Effector CD8-positive, alpha-beta T cell (primary cell): ENCODE measurements around the gene DSCAM.

Source experiments
- DNase-seq: peaks from one replicate; lab custom pipeline; 2025; lab: John Stamatoyannopoulos, UW

The DSCAM gene

DNA sequence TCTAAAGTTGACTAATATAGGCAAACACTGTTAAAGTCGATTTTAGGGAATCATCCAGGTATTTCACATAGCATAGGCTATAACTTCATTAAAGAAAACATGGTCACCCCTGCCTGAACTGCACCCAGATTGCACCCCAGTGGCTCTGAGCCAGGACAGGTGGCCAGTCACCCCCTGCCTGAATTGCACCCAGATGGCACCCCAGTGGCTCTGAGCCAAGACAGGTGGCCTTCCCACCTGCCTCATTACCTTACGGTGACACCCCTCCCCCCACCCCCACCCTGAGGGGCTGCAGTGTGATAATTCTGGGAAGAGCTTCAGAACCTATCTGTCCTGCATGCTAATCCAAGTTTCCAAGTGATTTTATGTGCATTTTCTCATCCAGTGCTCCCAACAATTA, 78.9 kb downstream of the DSCAM start:
- DNase-seq, result no peak

DNA sequence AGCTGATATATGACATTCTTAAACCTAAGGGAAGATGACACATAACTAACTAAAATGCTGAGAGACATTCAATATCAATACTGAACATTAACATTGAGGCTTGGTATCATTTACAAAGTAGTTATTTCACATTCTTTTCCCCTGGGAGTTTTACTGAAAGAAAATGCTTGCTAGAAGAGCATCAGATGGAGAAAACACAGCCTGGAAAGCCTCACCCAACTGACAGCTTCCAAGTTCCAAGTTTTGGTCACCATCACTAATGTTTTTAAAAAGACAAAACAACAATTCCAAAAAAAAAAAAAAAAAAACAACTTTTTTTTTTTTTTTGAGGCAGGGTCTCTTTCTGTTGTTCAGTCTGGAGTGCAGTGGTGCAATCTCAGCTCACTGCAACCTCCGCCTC, 80.6 kb downstream of the DSCAM start:
- no peak for DNase-seq

DNA sequence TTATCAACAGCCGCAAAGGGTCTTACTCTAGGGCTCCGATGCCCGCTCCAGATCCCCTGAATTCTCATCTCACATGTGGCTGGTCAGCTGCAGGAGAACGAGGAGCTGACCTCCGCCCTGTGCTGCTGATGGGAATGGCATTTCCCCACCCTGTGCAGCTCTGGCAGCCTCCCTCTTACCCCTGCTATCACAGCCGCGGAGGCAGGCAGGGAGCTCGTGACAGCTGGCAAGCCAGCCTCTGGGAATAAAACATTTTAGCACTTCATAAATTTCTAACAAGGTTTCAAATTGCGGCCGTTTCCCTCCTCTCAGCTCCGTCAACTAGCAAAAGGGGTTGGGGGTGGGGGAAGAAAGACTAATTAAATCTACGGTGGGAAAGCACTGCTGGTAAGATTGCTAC, 81.1 kb downstream of the DSCAM start:
- DNase-seq, result no peak

DNA sequence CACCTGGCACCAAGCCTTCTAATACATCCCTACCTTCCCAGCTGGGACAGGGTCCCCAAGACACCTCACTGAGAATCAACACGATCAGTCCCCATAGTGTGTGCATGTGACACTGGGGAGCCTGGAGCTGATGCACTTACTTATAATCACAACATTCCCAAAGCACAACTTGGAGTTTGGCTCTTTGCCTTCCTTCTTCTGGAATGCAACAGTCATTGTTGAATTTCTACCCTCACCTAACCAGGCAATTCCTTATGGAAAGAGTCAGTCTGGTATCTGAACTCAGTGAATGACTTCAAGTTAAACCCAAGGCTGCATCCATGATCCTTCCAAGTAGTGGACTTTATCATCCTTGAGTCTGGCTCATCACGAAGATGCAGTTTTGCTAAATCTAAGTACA, 86.1 kb downstream of the DSCAM start:
- no peak for DNase-seq

DNA sequence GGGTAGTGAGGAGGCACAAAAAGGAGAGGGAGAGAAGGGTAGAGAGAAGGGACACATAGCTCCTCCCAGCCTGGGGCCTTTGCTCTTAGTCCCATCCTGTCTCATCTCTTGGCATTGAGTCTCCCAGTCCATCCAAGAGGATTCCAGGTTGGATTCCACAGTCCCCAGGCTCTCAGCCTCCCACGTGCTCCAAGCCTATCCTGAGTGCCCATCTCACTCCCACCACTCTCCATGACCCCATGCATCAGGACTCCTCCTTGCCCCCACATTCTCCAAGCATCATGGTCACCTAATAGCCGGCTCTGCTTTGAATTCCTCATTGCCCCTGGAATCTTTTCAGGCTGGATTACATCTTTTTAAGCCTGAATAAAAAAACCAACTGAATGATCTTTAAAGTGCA, 87.9 kb downstream of the DSCAM start:
- no peak for DNase-seq

DNA sequence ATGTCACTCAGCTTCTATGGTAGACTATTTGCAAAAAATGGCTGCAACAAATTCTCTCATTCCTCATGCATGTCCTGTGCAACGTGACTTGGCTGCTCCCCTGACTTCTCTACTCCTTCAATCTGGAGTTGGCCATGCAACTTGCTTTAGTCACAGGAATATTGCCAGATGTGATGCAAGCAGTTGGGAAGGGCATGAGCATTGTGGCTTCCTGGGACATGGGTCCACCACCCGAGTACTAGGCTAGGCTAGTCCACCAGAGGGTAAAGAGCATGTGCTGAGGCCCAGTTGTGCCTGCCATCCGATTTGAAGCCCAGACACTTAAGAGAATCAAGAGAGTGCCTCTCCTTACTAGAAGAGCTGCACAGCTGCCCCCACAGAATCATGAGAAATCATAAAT, 89.6 kb downstream of the DSCAM start:
- DNase-seq, result no peak

DNA sequence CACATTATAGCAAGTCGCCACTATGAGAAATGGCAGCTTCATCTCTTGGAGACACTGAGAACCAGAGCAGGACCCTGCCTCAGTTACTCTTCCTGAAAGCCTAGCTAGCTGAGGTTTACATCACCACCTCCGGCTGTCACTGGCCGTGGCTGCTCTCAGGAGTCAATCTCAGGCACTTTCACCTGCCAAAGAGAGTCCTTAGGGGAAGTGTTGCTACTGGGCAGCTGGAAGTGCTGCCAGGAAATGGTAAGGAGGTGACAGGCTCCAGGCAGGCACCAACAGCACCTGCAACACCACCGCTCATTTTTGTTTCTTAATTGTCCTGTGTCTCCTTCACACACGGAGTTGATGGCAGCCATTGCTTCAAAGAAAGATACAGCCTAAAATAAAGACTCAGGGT, 92.5 kb downstream of the DSCAM start:
- DNase-seq, result no peak

DNA sequence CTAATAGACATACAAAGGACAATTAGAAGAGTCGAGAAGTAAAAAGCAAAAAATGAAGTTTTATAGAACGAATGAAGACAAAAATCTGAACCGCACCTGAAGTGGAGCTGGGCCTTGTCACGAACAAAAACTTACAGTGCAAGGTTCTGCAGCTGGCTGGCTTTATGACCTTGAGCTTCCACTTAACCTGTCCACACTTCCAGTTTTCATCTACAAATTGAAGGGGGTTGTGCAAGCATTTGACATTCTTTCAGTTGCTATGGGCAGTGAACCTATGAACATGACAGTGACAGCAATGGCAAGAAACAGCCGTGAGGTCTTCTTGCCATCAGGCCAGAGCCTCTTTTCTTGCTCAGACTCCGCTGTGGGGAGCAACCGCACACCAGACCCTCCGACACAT, 93.2 kb downstream of the DSCAM start:
- no peak for DNase-seq

DNA sequence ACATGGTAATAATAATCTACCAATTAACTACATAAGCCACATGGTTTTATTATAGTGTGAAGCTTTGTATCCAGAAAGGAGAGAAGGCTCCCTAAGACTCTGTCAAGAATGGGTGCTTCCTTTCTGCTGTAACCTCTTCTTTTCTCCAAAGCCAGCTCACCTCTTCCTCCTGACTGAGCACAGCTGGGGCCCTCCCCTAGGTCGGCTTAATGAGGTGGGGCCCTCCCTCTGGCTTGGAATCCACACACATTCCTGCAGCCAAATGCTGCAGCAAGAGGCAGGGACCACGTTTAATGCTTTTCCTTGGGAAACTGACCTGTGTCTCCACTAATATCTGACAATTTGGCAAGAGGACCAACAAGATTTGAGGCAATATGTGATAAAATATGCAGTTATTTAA, 94.8 kb downstream of the DSCAM start:
- DNase-seq, result no peak

DNA sequence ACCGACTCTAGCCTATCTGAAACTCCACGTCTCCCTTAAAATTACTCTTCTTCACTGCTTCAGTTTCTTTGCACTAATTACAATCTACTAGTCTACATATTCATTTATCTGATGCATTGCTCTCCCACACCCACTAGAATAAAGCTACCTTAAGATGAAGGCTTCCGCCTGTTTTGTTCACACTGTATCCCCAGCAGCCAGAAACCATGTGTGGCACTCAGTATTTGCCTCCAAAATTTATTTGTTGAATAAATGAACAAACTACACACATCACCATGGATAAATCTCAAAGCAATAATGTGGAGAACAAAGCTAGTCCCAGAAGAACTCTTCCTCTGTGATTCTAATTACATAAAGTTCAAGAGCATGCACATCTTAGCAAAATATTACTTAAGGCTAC, 95.7 kb downstream of the DSCAM start:
- no peak for DNase-seq

DNA sequence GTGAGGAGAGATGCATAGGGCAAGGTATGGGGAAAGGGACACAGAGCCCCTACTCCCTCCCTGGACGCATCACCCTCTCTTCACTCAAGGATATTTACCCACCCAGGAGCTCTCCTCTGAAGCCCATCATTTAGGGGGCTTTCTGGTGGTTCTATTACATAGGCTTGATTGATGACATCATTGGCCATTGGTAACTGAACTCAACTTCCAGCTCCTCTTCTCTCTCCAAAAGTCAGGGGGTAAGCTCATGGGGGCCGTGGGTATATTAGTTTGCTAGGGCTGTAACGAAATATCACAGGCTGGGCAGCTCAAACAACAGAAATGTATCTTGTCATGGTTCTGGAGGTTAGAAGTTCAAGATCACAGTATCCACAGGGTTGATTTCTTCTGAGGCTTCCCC, 110.8 kb downstream of the DSCAM start:
- no peak for DNase-seq

DNA sequence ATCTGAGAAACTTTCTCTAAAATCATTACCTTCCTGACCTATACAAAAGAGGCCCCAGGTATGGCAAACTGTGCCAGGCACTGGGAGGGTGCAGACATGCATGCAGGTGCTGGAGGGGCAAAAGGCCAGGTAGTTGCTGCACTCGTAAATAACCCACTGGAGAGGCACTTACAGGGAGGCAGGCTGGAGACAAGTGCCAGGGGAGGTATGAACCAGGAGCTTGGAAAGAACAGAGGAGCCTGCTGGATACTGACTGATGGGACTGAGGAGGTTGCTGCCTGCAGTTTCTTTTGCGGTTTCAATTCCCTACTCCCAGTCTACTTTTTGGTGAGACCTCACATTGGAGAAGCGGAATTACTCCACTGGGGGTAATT, 113.9 kb downstream of the DSCAM start:
- DNase-seq, result no peak

DNA sequence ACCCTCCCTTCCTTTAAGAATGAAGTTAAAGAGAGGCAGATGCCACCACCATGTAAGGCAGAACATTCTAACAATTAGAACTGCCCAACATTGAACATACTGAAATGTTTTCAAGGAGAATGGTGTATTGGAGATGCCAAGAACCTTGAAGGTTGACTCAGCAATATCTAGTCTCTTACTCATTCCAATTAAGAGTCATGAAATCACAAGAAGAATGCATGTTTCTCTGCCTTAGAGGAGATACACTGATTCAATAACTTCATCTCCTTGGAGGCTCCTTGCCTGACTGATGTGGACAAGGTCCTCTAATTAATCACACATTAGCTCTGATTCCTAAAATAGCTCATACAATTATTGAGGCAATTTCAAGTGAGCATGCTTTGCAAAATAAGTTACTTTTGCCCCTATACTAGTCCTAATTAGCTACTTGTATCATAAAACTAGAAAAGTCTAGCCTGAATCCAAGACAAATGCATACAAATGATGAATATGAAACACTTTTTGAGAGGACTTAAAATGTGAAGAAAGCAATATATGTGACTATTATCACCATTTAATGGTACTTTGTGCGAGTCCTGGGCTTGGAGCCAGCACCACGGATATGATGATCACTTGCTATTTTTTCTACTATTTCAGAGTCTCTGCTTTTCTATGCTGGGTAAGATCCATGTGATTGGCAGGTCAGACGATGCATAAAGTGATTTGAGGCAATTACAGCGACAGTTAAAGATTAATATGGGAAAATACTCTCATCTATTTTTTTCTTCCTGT, 114.5 kb downstream of the DSCAM start:
- DNase-seq, result no peak

DNA sequence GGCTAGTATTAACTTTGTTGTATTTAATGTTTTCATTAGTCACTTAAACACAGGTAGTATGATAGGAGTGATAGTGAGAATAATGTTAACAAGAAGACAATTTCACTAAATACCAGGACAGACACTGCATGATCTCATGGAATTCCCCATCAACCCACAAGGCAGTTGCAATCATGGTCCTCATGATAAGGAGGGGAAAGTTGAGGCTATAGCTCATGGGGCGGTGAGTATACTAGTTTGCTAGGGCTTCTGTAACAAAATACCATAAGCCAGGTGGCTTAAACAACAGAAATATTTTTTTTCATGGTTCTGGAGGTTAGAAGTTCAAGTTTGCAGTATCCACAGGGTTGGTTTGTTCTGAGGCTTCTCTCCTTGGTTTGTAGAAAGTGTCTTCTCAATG, 115.8 kb downstream of the DSCAM start:
- DNase-seq, result no peak

DNA sequence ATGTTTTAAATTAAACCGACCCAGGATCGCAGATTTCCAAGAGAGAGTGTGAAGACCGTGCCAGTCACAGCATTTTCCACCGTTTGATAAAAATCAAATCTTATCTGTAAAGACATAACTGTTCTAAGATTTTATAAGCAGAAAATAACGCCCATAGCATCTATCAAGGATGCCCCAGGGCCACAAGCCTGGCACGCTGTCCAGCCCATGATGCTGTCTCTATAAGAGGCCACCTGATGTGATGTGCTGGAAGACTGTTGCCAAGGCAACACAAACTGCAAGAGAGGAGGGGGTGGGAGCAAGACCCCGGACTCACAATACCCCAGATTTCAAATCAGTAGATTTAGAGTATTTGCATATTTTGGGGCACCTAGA, 116.5 kb downstream of the DSCAM start:
- DNase-seq, result no peak

DNA sequence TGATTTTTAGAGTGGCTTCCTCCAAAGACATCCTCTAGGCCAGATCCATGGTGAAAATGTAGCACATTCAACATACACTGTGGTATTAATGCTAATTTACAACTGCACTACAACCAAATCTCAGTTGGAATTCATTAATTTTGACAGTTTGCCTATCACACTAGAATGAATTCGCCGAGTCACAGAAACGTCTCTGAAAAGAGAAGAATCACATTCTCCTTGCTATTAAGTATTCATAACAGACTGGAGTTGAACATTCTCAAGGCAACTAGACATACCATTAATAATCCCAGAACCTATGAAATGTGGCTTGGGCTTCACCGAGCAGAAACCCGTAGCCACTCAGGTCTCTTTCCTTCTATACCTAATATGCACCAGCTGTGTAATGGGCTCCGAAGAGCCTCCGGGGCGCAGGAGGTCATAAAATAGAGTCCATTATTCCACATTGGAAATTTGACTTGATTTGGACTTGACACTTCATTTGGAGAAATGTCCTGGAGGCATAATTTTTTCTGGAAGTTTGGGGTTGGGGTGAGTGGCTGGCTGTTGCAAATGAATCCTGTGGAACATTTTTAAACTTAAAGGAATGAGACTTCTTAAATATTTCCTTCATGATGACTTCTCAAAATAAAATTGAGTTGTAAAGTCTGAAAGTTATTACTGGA, 117.1 kb downstream of the DSCAM start:
- DNase-seq, result no peak

DNA sequence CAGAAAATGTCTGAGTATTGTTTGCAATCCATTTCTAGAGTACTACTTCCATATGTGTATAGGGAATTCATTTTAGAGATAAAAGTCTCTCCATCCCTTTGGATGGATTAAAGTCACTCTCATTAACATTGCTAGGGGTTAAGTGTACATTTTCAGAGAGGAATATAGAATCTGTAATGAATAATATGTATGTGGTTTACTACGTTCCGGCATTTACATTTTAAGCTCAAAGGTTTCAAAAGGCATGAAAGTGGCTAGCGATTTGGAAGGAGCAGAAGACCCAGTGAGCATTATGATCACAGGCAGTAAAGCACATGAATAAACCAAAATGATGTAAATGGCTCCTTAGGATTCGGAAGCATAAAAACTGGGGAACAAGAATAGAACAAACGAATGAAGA, 123.0 kb downstream of the DSCAM start:
- no peak for DNase-seq

DNA sequence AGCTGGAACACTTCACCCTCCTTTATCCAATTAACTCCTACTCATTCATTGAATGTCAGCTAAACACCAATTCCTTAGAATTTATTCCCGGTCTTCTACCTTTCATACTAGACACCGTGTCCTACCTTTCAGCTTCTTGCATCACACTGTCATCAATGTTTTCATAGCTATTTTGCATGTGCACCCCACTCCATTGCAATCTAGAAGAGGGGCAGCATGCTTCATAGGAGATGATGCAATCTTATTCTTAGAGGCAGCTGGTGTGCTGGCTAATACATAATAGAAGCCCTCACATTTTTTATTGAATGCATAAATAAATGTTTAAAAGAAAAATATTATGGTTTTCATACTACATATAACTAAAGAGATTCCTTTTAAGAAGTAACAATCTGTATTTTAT, 123.6 kb downstream of the DSCAM start:
- no peak for DNase-seq

DNA sequence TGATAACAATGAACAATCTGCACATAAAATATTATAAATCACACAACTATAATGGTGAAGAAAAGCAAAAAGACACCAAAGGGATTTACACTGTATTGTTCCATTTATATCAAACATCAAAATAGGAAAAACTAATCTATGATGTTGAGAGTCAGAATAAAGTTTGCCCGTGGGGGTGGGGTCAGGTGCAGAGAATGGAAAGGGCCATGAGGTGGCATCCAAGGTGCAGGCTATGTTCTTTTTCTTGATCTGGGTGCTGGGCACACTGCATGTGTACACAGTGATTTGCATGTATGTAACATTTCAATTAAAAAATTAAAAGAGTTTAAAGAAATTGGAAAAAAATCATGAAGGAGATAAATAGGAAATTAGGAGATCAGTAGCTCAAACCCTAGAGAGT, 127.3 kb downstream of the DSCAM start:
- DNase-seq, result no peak

DNA sequence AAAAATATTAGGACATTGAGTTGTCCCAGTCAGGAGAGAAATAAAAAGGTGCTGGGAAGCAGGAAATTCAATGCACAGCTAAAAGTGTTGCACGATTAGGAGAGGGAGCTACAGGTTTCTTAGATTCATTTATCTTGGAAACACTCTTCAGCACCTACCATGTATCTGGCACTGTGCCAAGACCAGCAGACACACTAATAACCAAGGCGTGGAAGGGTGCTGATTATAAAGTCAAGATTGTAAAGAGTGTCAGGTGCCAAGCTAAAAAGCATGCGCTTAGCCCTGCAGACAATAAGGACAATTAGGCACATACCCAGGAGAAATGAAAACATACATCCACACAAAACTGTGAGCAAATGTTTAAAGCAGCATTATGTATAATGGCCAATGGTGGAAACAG, 129.9 kb downstream of the DSCAM start:
- DNase-seq, result no peak

DNA sequence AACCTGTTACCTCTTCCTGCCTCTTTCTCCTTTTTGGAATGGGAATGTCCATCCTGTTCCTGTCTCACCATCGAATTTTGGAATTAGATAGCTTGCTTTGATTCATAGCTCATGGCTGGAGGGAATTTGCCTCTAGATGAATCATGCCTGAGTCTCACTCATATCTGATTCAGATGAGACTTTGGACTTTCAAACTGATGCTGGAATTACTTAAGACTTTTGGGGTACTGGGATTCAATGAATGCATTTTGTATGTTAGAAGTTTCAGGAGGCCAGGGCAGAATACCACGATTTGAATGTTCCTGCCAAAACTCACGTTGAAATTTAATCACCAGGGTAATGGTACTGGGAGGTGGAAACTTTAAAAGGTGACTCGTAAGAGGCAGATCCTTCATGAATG, 132.4 kb downstream of the DSCAM start:
- no peak for DNase-seq

DNA sequence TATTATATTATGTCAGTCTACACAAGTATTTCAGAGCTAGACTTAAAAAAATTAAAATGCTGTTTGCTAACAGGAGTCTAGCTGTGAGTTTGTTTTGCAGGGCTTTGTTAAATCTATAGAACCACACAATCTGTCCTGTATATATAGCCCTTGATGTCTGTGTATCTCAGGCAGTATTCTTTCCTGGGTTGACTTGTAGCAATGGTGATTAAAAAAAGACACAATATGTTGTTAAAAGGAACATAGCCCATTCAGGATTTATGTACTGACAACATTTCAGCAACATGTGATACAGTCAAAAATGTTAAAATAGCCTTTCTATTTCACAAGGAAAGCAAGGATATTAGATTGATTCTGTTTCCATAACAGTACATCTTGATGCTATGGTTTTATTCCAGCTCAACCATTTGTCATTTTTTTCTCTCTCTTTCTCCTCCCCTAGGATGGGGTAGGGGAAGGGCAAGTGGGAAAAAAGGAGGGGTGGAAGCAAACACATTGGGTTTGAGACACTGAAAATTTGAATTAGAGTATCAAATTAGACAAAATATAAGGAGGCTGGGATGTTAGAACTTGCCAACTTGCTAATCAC, 139.2 kb downstream of the DSCAM start:
- DNase-seq, result no peak

DNA sequence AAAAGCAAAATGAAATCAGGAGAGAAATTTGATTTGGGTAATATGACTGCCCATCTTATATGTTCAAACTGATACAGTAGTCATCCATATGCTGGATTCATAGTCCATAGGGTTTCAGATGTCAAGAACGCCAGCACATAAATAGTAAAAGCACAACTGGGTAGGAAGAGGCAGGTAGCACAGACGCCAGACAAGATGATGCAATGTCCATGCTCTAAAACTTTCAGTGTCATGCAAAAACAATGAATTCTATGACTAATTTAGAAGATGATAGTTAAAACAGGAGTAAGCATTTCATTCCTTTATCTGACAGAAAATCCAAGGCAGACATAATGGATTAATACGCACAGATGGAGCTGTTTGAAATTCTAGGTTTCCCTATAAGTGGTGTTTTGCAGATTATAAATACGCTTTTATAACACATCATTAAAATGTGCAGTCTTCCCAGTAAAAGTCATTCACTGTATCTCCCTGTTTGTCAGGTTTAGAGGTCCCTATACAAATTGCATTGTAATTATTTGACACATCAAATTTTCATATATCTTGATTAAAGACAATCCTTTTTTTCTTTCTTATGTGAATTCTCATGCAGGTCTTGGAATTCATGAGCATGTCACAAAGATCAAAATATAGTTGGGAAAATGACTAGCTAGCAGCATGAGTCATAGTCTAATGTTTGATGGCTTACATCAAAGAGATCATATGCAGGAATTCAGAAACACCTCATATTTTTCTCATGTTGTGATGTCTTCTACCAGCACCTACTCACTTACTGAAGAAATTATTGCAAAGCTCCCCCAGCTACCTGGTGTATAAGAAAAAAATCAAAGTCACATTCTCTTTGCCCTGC, 139.9 kb downstream of the DSCAM start:
- no peak for DNase-seq
